HepG2 (cell line): Measurements from ENCODE around the gene TEAD4. TPM values are rescaled to one million over a fixed set of nuclear protein-coding genes. Genes with fewer than 3 reads are reported as not detected.

Experiments used
- ATAC-seq: fragments of 200-7000 bp; cut with Tn5 transposase; 3 replicates; pipeline ENCODE4 v1.9.1; 2020; ENCODE audit warnings: mild to moderate bottlenecking, moderate library complexity
- BruUV-seq: library from RNA; stranded (reverse); fragments of 400-500 nt; replicated peaks from 2 replicates; lab custom pipeline; 2021; lab: Mats Ljungman, UMichigan
- CTCF ChIA-PET: fragments of 300-600 bp; formaldehyde crosslinking; extraction: SDS; loops from one replicate; lab custom pipeline; 2021; ENCODE audit warnings: low total read pairs, inconsistent platforms, low intra/inter-chr PET ratio; lab: Yijun Ruan, JAX
- POLR2A ChIA-PET: fragments of 350-600 bp; sonication (Branson Sonifier 250); formaldehyde crosslinking; loops from one replicate; lab custom pipeline; 2020; ENCODE audit warnings: antibody characterized with exemption, inconsistent platforms; lab: Yijun Ruan, JAX
- DNase-seq: peaks from one replicate; pipeline ENCODE4 v3.0.0-alpha.2; 2015; ENCODE audit warnings: low spot score
- FAIRE-seq: peaks from 3 replicates; lab custom pipeline; 2011; peaks lifted over from hg19 to GRCh38; lab: Jason Lieb, UNC
- H2AFZ ChIP-seq: one replicate; pipeline ENCODE4 v1.6.1; 2011; ENCODE audit warnings: low read length, inconsistent platforms
- H3K27ac ChIP-seq: fragments of 300-600 bp; 3 replicates; pipeline ENCODE4 v1.8.0; 2011; ENCODE audit warnings: mixed run types, mild to moderate bottlenecking, mixed read lengths, low read length, inconsistent platforms; ENCODE audit not compliant: insufficient read depth; ENCODE audit errors: extremely low read length
- H3K27me3 ChIP-seq, 2 experiments: fragments of 200-600 bp in 1 of 2; 2 replicates in 1 of 2; 3 replicates in 1 of 2; pipeline versions ENCODE4 v1.6.0 to v1.8.0; 2011; ENCODE audit warnings: low read length in 2 of 2, mild to moderate bottlenecking in 2 of 2, moderate library complexity in 2 of 2, inconsistent platforms in 1 of 2; ENCODE audit not compliant: insufficient read depth in 2 of 2, control insufficient read depth in 1 of 2
- H3K36me3 ChIP-seq, 2 experiments: fragments of 200-600 bp in 1 of 2; replicated peaks in 1 of 2; 2 replicates in 1 of 2; 3 replicates in 1 of 2; pipeline versions ENCODE4 v1.5.1 to v1.8.0; 2011; ENCODE audit warnings: low read length in 2 of 2, inconsistent platforms in 1 of 2; ENCODE audit not compliant: insufficient read depth in 2 of 2, control insufficient read depth in 1 of 2
- H3K4me1 ChIP-seq: 2 replicates; pipeline ENCODE4 v1.5.1; 2012; ENCODE audit warnings: low read length, inconsistent platforms; ENCODE audit not compliant: insufficient read depth
- H3K4me2 ChIP-seq: 2 replicates; pipeline ENCODE4 v1.6.0; 2011; ENCODE audit warnings: low read depth, low read length, inconsistent platforms
- H3K4me3 ChIP-seq, 3 experiments: fragments of 200-600 bp in 1 of 3; sonication (generic), shearing (Covaris generic) in 1 of 3; replicated peaks in 1 of 3; 2 replicates each; pipeline ENCODE4 v1.5.1; 2011 to 2016; ENCODE audit warnings: low read length in 3 of 3, inconsistent platforms in 2 of 3, low read depth in 2 of 3, mild to moderate bottlenecking in 2 of 3, control low read depth in 1 of 3, mixed read lengths in 1 of 3; ENCODE audit not compliant: insufficient read depth in 1 of 3
- H3K79me2 ChIP-seq: one replicate; pipeline ENCODE4 v1.6.1; 2011; ENCODE audit warnings: low read length, inconsistent platforms; ENCODE audit not compliant: insufficient read depth
- H3K9ac ChIP-seq: 2 replicates; pipeline ENCODE4 v1.6.0; 2011; ENCODE audit warnings: mild to moderate bottlenecking, low read depth, low read length, inconsistent platforms; ENCODE audit not compliant: insufficient read depth
- H3K9me3 ChIP-seq: 2 replicates; pipeline ENCODE4 v1.5.1; 2012; ENCODE audit warnings: mild to moderate bottlenecking, low read length
- H4K20me1 ChIP-seq: 2 replicates; pipeline ENCODE4 v1.6.0; 2011; ENCODE audit warnings: inconsistent platforms, mild to moderate bottlenecking, low read length, moderate library complexity; ENCODE audit not compliant: insufficient read depth
- CBX5 ChIP-seq: sonication (generic); formaldehyde crosslinking; IDR thresholded peaks from 2 replicates; pipeline ENCODE4 v1.4.0; 2020; ENCODE audit warnings: missing genetic modification reagents, borderline replicate concordance
- FLYWCH1 ChIP-seq: sonication (generic); formaldehyde crosslinking; IDR thresholded peaks from 2 replicates; pipeline ENCODE4 v1.8.1; 2023; ENCODE audit warnings: mild to moderate bottlenecking, missing genetic modification reagents
- FOSL1 ChIP-seq: sonication (generic); formaldehyde crosslinking; IDR thresholded peaks from 2 replicates; pipeline ENCODE4 v1.9.0; 2021; ENCODE audit warnings: missing genetic modification reagents, borderline replicate concordance
- HMG20A ChIP-seq: IDR thresholded peaks from 2 replicates; pipeline ENCODE4 v1.6.1; 2016; ENCODE audit warnings: borderline replicate concordance
- HMGA1 ChIP-seq: sonication (generic); formaldehyde crosslinking; conservative IDR thresholded peaks from 2 replicates; pipeline ENCODE4 v1.4.0; 2020; ENCODE audit warnings: missing genetic modification reagents
- KMT2A ChIP-seq: sonication (generic); formaldehyde crosslinking; IDR thresholded peaks from 2 replicates; pipeline ENCODE4 v1.4.0; 2020; ENCODE audit warnings: missing genetic modification reagents
- MTA3 ChIP-seq: sonication (generic); formaldehyde crosslinking; IDR thresholded peaks from 2 replicates; pipeline ENCODE4 v1.4.0; 2020; ENCODE audit warnings: missing genetic modification reagents
- ONECUT2 ChIP-seq: sonication (generic); formaldehyde crosslinking; IDR thresholded peaks from 2 replicates; pipeline ENCODE4 v1.4.0; 2020; ENCODE audit warnings: missing genetic modification reagents
- RAD51 ChIP-seq: fragments of 450-650 bp; IDR thresholded peaks from 2 replicates; pipeline ENCODE4 v1.6.1; 2016; ENCODE audit warnings: borderline replicate concordance
- SAP130 ChIP-seq: IDR thresholded peaks from 2 replicates; pipeline ENCODE4 v1.6.1; 2016; ENCODE audit warnings: low read depth
- SP1 ChIP-seq, 2 experiments: fragments of 450-650 bp in 1 of 2; sonication (generic) in 1 of 2; formaldehyde crosslinking in 1 of 2; IDR thresholded peaks; 2 replicates each; pipeline versions ENCODE4 v1.4.0 to v1.6.1; 2016 to 2020; ENCODE audit warnings: missing genetic modification reagents in 1 of 2
- XBP1 ChIP-seq: sonication (generic); formaldehyde crosslinking; IDR thresholded peaks from 2 replicates; pipeline ENCODE4 v1.5.0; 2020; ENCODE audit warnings: missing genetic modification reagents
- ZNF121 ChIP-seq: sonication (generic); formaldehyde crosslinking; IDR thresholded peaks from 2 replicates; pipeline ENCODE4 v1.5.0; 2020; ENCODE audit warnings: mild to moderate bottlenecking, missing genetic modification reagents
- ZNF230 ChIP-seq: sonication (generic); formaldehyde crosslinking; IDR thresholded peaks from 2 replicates; pipeline ENCODE4 v1.4.0; 2020; ENCODE audit warnings: mild to moderate bottlenecking, missing genetic modification reagents
- ZNF260 ChIP-seq: sonication (generic); formaldehyde crosslinking; IDR thresholded peaks from 2 replicates; pipeline ENCODE4 v1.4.0; 2020; ENCODE audit warnings: missing genetic modification reagents, low read depth, mild to moderate bottlenecking, borderline replicate concordance
- ZNF367 ChIP-seq: sonication (generic); formaldehyde crosslinking; IDR thresholded peaks from 2 replicates; pipeline ENCODE4 v1.4.0; 2020; ENCODE audit warnings: missing genetic modification reagents, borderline replicate concordance
- ZNF557 ChIP-seq: sonication (generic); formaldehyde crosslinking; IDR thresholded peaks from 2 replicates; pipeline ENCODE4 v1.4.0; 2020; ENCODE audit warnings: missing genetic modification reagents
- ZNF768 ChIP-seq: sonication (generic); formaldehyde crosslinking; IDR thresholded peaks from 2 replicates; pipeline ENCODE4 v1.4.0; 2020; ENCODE audit warnings: missing genetic modification reagents
- ZNF790 ChIP-seq: sonication (generic); formaldehyde crosslinking; IDR thresholded peaks from 2 replicates; pipeline ENCODE4 v1.8.0; 2022; ENCODE audit warnings: missing genetic modification reagents, mild to moderate bottlenecking, borderline replicate concordance
- ZSCAN21 ChIP-seq: sonication (generic); formaldehyde crosslinking; IDR thresholded peaks from 2 replicates; pipeline ENCODE4 v1.8.0; 2022; ENCODE audit warnings: mild to moderate bottlenecking, missing genetic modification reagents, moderate library complexity, borderline replicate concordance
- WGBS: methylation state at CpG from one replicate; pipeline ENCODE4 v1.1.6; 2017; ENCODE audit warnings: low lambda C conversion rate; 5-methylcytosine and 5-hydroxymethylcytosine counted together
- in situ Hi-C: cut with HindIII; loops from 2 replicates; pipeline ENCODE4 v1.10.0; 2017; ENCODE audit warnings: low pct_unique_long_range_greater_than_20kb; ENCODE audit not compliant: extremely low pct_ligation_motif_present
- intact Hi-C: fragments of 100-400 bp; cut with micrococcal nuclease; formaldehyde crosslinking; loops from one replicate; pipeline ENCODE4 v1.10.0; 2022; ENCODE audit not compliant: unreplicated experiment
- polyA plus RNA-seq, 8 experiments: library from polyadenylated mRNA; depleted of rRNA in 3 of 8; stranded (reverse) in 7 of 8; unstranded in 1 of 8; fragments of >200 nt; fragmentation: Illumina TruSeq in 4 of 8; extraction: Trizol in 4 of 8; gene quantifications; 2 replicates each; pipeline versions ENCODE4 v1.2.1 to v1.2.3, GENCODE V29; 2011 to 2016; ENCODE audit warnings: low read depth in 4 of 8, missing spikeins in 1 of 8, mixed read lengths in 1 of 8; ENCODE audit not compliant: insufficient read depth in 1 of 8
- total RNA-seq, 5 experiments: library from RNA; depleted of rRNA; stranded (reverse); fragments of >200 nt; fragmentation: Illumina TruSeq; extraction: Trizol; gene quantifications; 2 replicates each; pipeline ENCODE4 v1.2.3, GENCODE V29; 2016; ENCODE audit warnings: low read depth in 1 of 5
- TF ChIP-seq, protein P1 (sequence below): sonication (generic); formaldehyde crosslinking; IDR thresholded peaks from 2 replicates; pipeline ENCODE4 v1.5.1; 2020; ENCODE audit warnings: mild to moderate bottlenecking, moderate library complexity, missing genetic modification reagents
- TF ChIP-seq, protein P2 (sequence below): sonication (generic); formaldehyde crosslinking; IDR thresholded peaks from 2 replicates; pipeline ENCODE4 v1.4.0; 2020; ENCODE audit warnings: missing genetic modification reagents
- TF ChIP-seq, protein P3 (sequence below): sonication (generic); formaldehyde crosslinking; IDR thresholded peaks from 2 replicates; pipeline ENCODE4 v1.8.1; 2023; ENCODE audit warnings: missing genetic modification reagents, mild to moderate bottlenecking, borderline replicate concordance

Gene TEAD4
- total and polyA plus RNA-seq, 2 of the 13 experiments (the other 11 are each of a cell fraction or from before 2014, with no cell fraction given): 45.0 to 69.4 TPM

DNA sequence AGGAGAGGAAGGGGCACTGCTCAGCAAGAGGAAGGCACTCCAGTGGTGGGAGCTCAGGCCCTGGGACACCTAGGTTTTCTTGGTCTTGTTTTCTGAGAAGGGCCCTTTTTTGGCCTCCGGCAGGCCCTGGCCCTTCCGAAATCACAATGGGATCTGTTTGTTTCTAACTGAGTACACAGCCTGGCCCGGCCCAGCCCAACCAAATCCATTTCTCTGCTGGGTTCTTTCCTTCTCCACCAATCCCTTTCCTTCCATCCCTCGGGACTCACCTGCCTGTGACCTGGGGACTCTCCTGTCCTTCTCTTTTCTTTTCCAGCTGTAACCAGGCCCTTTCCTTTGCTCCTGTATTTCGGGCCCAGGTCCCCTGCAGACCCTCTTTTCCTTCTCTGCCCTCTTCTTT lies 18.6 kb downstream of the TEAD4 start:
- no peak for DNase-seq
- POLR2A ChIA-PET: no interaction called here
- CTCF ChIA-PET: no interaction called here

DNA sequence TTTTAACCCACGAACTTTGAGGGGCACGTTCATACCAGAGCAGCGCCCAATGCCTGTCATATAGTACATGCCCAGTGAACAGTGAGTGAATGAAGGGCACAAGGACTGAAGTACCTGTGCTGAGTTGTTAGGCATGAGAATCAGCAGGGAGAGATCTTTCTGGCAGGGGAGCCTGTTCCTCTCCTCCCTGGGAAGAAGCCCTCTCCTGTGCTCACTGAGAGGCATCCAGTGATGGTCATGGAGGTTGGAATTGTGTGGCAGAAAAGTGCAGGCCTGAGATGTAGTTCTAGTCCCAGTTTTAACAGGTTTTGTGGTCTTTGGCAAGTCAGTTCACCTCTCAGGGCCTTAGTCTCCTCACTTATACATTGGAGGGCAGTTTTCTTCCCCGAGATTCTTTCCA lies 20.6 kb downstream of the TEAD4 start:
- 91% methylated on average over 4 of the region's 4 CpGs for WGBS
- Histone ChIP-seq H3K4me1 (no peaks in the 10 kb centered on the region), H3K36me3 (peaks cover 24 to 66% of the 10 kb centered on the region in 2 experiments; a peak in 4 of 5 replicates), H3K27me3 (no peaks in the 10 kb centered on the region), H3K9ac (no peak overlapping the region), H3K79me2 (peaks cover 58% of the 10 kb centered on the region), H3K4me3 (no peak overlapping the region), H2AFZ (no peak overlapping the region), H3K4me2 (no peak overlapping the region), H3K27ac (no peak overlapping the region), H3K9me3 (no peaks in the 10 kb centered on the region), H4K20me1 (0 out of 2 replicates have a peak, but pooled peaks cover 14% of the 10 kb centered on the region)
- in situ Hi-C loops (no loop called here), intact Hi-C loops (no loop called here)
- CTCF ChIA-PET: no interaction called here
- no peak for FAIRE-seq
- no TSS peak for BruUV-seq
- no peak for DNase-seq
- POLR2A ChIA-PET: no interaction called here
- ATAC-seq: no peak
- TF ChIP-seq KMT2A (CRISPR knock-in tag): no peak
- TF ChIP-seq, protein P1, sequence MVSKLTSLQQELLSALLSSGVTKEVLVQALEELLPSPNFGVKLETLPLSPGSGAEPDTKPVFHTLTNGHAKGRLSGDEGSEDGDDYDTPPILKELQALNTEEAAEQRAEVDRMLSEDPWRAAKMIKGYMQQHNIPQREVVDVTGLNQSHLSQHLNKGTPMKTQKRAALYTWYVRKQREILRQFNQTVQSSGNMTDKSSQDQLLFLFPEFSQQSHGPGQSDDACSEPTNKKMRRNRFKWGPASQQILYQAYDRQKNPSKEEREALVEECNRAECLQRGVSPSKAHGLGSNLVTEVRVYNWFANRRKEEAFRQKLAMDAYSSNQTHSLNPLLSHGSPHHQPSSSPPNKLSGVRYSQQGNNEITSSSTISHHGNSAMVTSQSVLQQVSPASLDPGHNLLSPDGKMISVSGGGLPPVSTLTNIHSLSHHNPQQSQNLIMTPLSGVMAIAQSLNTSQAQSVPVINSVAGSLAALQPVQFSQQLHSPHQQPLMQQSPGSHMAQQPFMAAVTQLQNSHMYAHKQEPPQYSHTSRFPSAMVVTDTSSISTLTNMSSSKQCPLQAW (CRISPR knock-in tag): no peak
- TF ChIP-seq HMGA1: no peak
- no peak for TF ChIP-seq ZNF790 (CRISPR knock-in tag)
- no peak for TF ChIP-seq ZNF367 (CRISPR knock-in tag)
- TF ChIP-seq ZNF260 (CRISPR knock-in tag): no peak
- TF ChIP-seq ZNF230: no peak
- TF ChIP-seq, protein P2, sequence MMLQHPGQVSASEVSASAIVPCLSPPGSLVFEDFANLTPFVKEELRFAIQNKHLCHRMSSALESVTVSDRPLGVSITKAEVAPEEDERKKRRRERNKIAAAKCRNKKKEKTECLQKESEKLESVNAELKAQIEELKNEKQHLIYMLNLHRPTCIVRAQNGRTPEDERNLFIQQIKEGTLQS: no peak
- no peak for TF ChIP-seq HMG20A
- TF ChIP-seq ZSCAN21 (CRISPR knock-in tag): no peak
- no peak for TF ChIP-seq ONECUT2 (CRISPR knock-in tag)
- TF ChIP-seq RAD51: no peak
- no peak for TF ChIP-seq MTA3
- TF ChIP-seq ZNF557 (CRISPR knock-in tag): no peak
- TF ChIP-seq SAP130 (CRISPR knock-in tag): no peak
- no peak for TF ChIP-seq XBP1 (CRISPR knock-in tag)
- TF ChIP-seq ZNF121: no peak

More for the DNA sequence above, 18.6 kb downstream of the TEAD4 start:
- intact Hi-C loops: no loop called here
- peaks cover 65% of the 10 kb centered on the region for H3K79me2 ChIP-seq
- H3K4me2 ChIP-seq: no peak overlapping the region
- H3K9me3 ChIP-seq: no peaks in the 10 kb centered on the region
- no peak overlapping the region for H2AFZ ChIP-seq
- TF ChIP-seq SP1 (IDR thresholded peaks at IDR 0.05): no peak
- no peak for TF ChIP-seq SP1 (CRISPR knock-in tag; IDR thresholded peaks at IDR 0.05)
- TF ChIP-seq FOSL1 (CRISPR knock-in tag): no peak
- no peak for TF ChIP-seq CBX5
- TF ChIP-seq ZNF768 (CRISPR knock-in tag): no peak
- TF ChIP-seq, protein P3, sequence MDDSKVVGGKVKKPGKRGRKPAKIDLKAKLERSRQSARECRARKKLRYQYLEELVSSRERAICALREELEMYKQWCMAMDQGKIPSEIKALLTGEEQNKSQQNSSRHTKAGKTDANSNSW: no peak
- no peak for TF ChIP-seq FLYWCH1 (CRISPR knock-in tag)
- no TSS peak for BruUV-seq
- no peaks in the 10 kb centered on the region for H3K27me3 ChIP-seq
- H3K9ac ChIP-seq: no peak overlapping the region
- in situ Hi-C loops: no loop called here
- H3K27ac ChIP-seq: no peak overlapping the region
- no peak for ATAC-seq
- peaks cover 28 to 65% of the 10 kb centered on the region in 2 experiments; a peak in 4 of 5 replicates for H3K36me3 ChIP-seq
- WGBS: 87% methylated on average over 5 of the region's 5 CpGs
- H4K20me1 ChIP-seq: peaks cover 14% of the 10 kb centered on the region; the same call in 1 of the 2 replicates
- no peak overlapping the region for H3K4me3 ChIP-seq
- FAIRE-seq: no peak
- no peaks in the 10 kb centered on the region for H3K4me1 ChIP-seq
